B cell (primary cell): Measurements from ENCODE around the gene FSCN2. TPM values are rescaled to one million over a fixed set of nuclear protein-coding genes. Genes with fewer than 3 reads are reported as not detected.

Source experiments
- ATAC-seq: fragments of 200-7000 bp; cut with Tn5 transposase; one replicate; pipeline ENCODE4 v1.10.0; 2021; ENCODE audit warnings: low read depth, mild to moderate bottlenecking, moderate number of reproducible peaks, moderate library complexity
- CTCF ChIA-PET: fragments of 350-600 bp; sonication (Branson Sonifier 250); formaldehyde crosslinking; loops from one replicate; lab custom pipeline; 2021; ENCODE audit warnings: antibody characterized with exemption, inconsistent platforms; lab: Charles Lee
- POLR2A ChIA-PET: fragments of 350-600 bp; sonication (Branson Sonifier 250); formaldehyde crosslinking; loops from one replicate; lab custom pipeline; 2021; ENCODE audit warnings: antibody characterized with exemption; lab: Charles Lee
- DNase-seq: peaks from one replicate; pipeline ENCODE4 v3.0.0; 2013
- H2AFZ ChIP-seq: 2 replicates; pipeline ENCODE4 v1.6.1; 2012; ENCODE audit warnings: mild to moderate bottlenecking, low read depth, low read length; ENCODE audit not compliant: insufficient read depth, poor library complexity, severe bottlenecking
- H3K27ac ChIP-seq, 2 donors: 1 replicate in 1 of 2; 2 replicates in 1 of 2; pipeline ENCODE4 v1.5.1; 2012 to 2013; ENCODE audit warnings: low read length in 2 of 2, mild to moderate bottlenecking in 2 of 2, moderate library complexity in 1 of 2
- H3K27me3 ChIP-seq, 4 experiments: fragments of 200-600 bp in 1 of 4; sonication (generic) in 1 of 4; replicated peaks in 1 of 4; 1 replicate in 2 of 4; 2 replicates in 2 of 4; pipeline versions ENCODE4 v1.6.1 to v1.7.0; 2013 to 2016; ENCODE audit warnings: low read length in 3 of 4, mild to moderate bottlenecking in 2 of 4, mixed read lengths in 1 of 4, moderate library complexity in 1 of 4; ENCODE audit not compliant: insufficient read depth in 4 of 4, control insufficient read depth in 3 of 4; ENCODE audit errors: control extremely low read depth in 1 of 4
- H3K36me3 ChIP-seq, 2 experiments: replicated peaks in 1 of 2; 1 replicate in 1 of 2; 2 replicates in 1 of 2; pipeline versions ENCODE4 v1.6.1 to v1.7.1; 2013; ENCODE audit warnings: low read length in 1 of 2; ENCODE audit not compliant: insufficient read depth in 2 of 2, control insufficient read depth in 1 of 2; ENCODE audit errors: control extremely low read depth in 1 of 2, extremely low read depth in 1 of 2
- H3K4me1 ChIP-seq, 2 donors: fragments of 200-600 bp in 1 of 2; sonication (generic) in 1 of 2; 1 replicate in 1 of 2; 2 replicates in 1 of 2; pipeline versions ENCODE4 v1.5.1 to v1.6.1; 2013 to 2017; ENCODE audit warnings: low read length in 2 of 2; ENCODE audit not compliant: control insufficient read depth in 2 of 2, insufficient read depth in 2 of 2
- H3K4me2 ChIP-seq: replicated peaks from 2 replicates; pipeline ENCODE3; 2012; ENCODE audit warnings: mild to moderate bottlenecking, low read depth, low read length; ENCODE audit not compliant: poor library complexity, severe bottlenecking
- H3K4me3 ChIP-seq, 5 experiments: fragments of 200-600 bp in 1 of 5; sonication (generic) in 1 of 5; 1 replicate in 3 of 5; 2 replicates in 2 of 5; pipeline versions ENCODE4 v1.5.1 to v1.7.0; 2011 to 2016; ENCODE audit warnings: low read length in 4 of 5, mild to moderate bottlenecking in 4 of 5, low read depth in 2 of 5, control low read depth in 1 of 5, moderate library complexity in 1 of 5; ENCODE audit not compliant: insufficient read depth in 1 of 5; ENCODE audit errors: control extremely low read depth in 1 of 5, extremely low read depth in 1 of 5
- H3K79me2 ChIP-seq: fragments of 200-600 bp; sonication (generic); one replicate; pipeline ENCODE4 v1.6.0; 2016; ENCODE audit warnings: low read length; ENCODE audit not compliant: control insufficient read depth, insufficient read depth
- H3K9ac ChIP-seq: fragments of 200-600 bp; sonication (generic); 2 replicates; pipeline ENCODE4 v1.6.1; 2017; ENCODE audit warnings: mild to moderate bottlenecking, low read length, moderate library complexity
- H3K9me3 ChIP-seq, 3 donors: one replicate each; pipeline versions ENCODE4 v1.6.1 to v1.7.1; 2013; ENCODE audit warnings: low read length in 2 of 3; ENCODE audit not compliant: control insufficient read depth in 2 of 3, insufficient read depth in 1 of 3; ENCODE audit errors: control extremely low read depth in 1 of 3
- H4K20me1 ChIP-seq: 2 replicates; pipeline ENCODE4 v1.6.0; 2012; ENCODE audit warnings: mild to moderate bottlenecking, low read length; ENCODE audit not compliant: insufficient read depth, control insufficient read depth, poor library complexity, severe bottlenecking
- H3K27ac Mint-ChIP-seq: one replicate; pipeline ENCODE4 v1.8.0; 2021; ENCODE audit warnings: mixed read lengths
- H3K27me3 Mint-ChIP-seq: one replicate; pipeline ENCODE4 v1.8.0; 2021; ENCODE audit warnings: mixed read lengths
- H3K4me1 Mint-ChIP-seq: one replicate; pipeline ENCODE4 v1.8.0; 2021; ENCODE audit warnings: mixed read lengths
- H3K4me3 Mint-ChIP-seq: one replicate; pipeline ENCODE4 v1.8.0; 2021; ENCODE audit warnings: mixed read lengths
- H3K9me3 Mint-ChIP-seq: one replicate; pipeline ENCODE4 v1.8.0; 2022; ENCODE audit warnings: mixed read lengths; ENCODE audit not compliant: insufficient read depth
- CTCF ChIP-seq: fragments of 200-600 bp; IDR thresholded peaks from one replicate; pipeline ENCODE4 v1.8.0; 2022; ENCODE audit warnings: antibody characterized with exemption, mild to moderate bottlenecking
- EZH2 ChIP-seq: IDR thresholded peaks from 2 replicates; pipeline ENCODE4 v1.6.1; 2012; ENCODE audit warnings: borderline replicate concordance, low read depth, mild to moderate bottlenecking, moderate library complexity, low read length; ENCODE audit not compliant: insufficient read depth, poor library complexity, severe bottlenecking
- WGBS: methylation state at CpG from one replicate; pipeline ENCODE4 v1.1.5; 2013; ENCODE audit warnings: missing lambda C conversion rate; ENCODE audit not compliant: insufficient coverage; 5-methylcytosine and 5-hydroxymethylcytosine counted together
- intact Hi-C: fragments of 100-400 bp; cut with micrococcal nuclease; formaldehyde crosslinking; loops from one replicate; pipeline ENCODE4 v1.10.0; 2022
- polyA plus RNA-seq: library from polyadenylated mRNA; depleted of rRNA; stranded (reverse); fragments of >200 nt; gene quantifications from 2 replicates; pipeline ENCODE4 v1.2.3, GENCODE V29; 2012
- total RNA-seq, 2 donors: library from RNA; stranded (reverse); fragments of 120-200 nt in 1 of 2; gene quantifications; 1 replicate in 1 of 2; 2 replicates in 1 of 2; pipeline versions ENCODE4 v1.2.3 to v1.2.4, GENCODE V29; 2013 to 2022

Gene FSCN2
- total and polyA plus RNA-seq, 2 donors (not counting 1 experiment from before 2014, with no cell fraction given), result 6.3 to 12.0 TPM

- ATAC-seq (no peak), DNase-seq (no peak)
- Histone ChIP-seq H2AFZ (no peak overlapping the region), H3K4me3 (no peak overlapping the region), H3K9me3 (no peaks in the 10 kb centered on the region), H3K36me3 (peaks cover 4 to 67% of the 10 kb centered on the region in 2 experiments), H3K27ac (no peak overlapping the region), H4K20me1 (no peaks in the 10 kb centered on the region), H3K79me2 (peaks cover 23% of the 10 kb centered on the region), H3K9ac (no peak overlapping the region), H3K27me3 (no peaks in the 10 kb centered on the region), H3K4me1 (no peaks in the 10 kb centered on the region), H3K4me2 (no peak overlapping the region)
- H3K4me1 Mint-ChIP-seq, result no peaks in the 10 kb centered on the region
- H3K9me3 Mint-ChIP-seq, result no peaks in the 10 kb centered on the region
- POLR2A ChIA-PET, result no interaction called here
- 100% methylated on average over 8 of the region's 12 CpGs for WGBS
- no peak overlapping the region for H3K27ac Mint-ChIP-seq
- CTCF ChIA-PET, result no interaction called here
- intact Hi-C loops, result no loop called here
- TF ChIP-seq EZH2, result no peak
- no peak for TF ChIP-seq CTCF
- no peaks in the 10 kb centered on the region for H3K27me3 Mint-ChIP-seq
- no peak overlapping the region for H3K4me3 Mint-ChIP-seq
Measured at GRCh38 chr17:81572563-81573168, 44.5 kb downstream of the FSCN2 start.

- intact Hi-C loops, result no loop called here
- Histone ChIP-seq H3K4me2 (no peak overlapping the region), H3K4me1 (peaks cover 0 to 6% of the 10 kb centered on the region in 2 donors), H3K27ac (no peak overlapping the region), H3K9ac (no peak overlapping the region), H3K36me3 (peaks cover 2 to 55% of the 10 kb centered on the region in 2 experiments), H4K20me1 (no peaks in the 10 kb centered on the region), H2AFZ (no peak overlapping the region), H3K79me2 (peaks cover 30% of the 10 kb centered on the region), H3K27me3 (no peaks in the 10 kb centered on the region), H3K9me3 (no peaks in the 10 kb centered on the region), H3K4me3 (no peak overlapping the region)
- Mint-ChIP-seq H3K27me3 (no peaks in the 10 kb centered on the region), H3K27ac (no peak overlapping the region), H3K4me3 (no peak overlapping the region), H3K9me3 (no peaks in the 10 kb centered on the region), H3K4me1 (peaks cover 4% of the 10 kb centered on the region)
- ChIA-PET POLR2A (no interaction called here), CTCF (no interaction called here)
- ATAC-seq (no peak), DNase-seq (no peak)
- WGBS, result 97% methylated on average over 12 of the region's 17 CpGs
- TF ChIP-seq EZH2 (no peak), CTCF (no peak)
Measured at GRCh38 chr17:81573794-81574642, 45.8 kb downstream of the FSCN2 start.
